Liver (tissue), 9 donors: ENCODE data around the gene ZFYVE1. TPM values are rescaled to one million over a fixed set of nuclear protein-coding genes. Genes with fewer than 3 reads are reported as not detected.

Experiments used
- DNase-seq: peaks from one replicate; pipeline ENCODE4 v3.0.0-alpha.2; 2017; ENCODE audit warnings: low spot score
- H3K27ac ChIP-seq, 2 donors: one replicate each; pipeline ENCODE4 v1.7.0; 2013; ENCODE audit warnings: inconsistent platforms in 2 of 2, low read length in 2 of 2, control low read depth in 1 of 2, low read depth in 1 of 2, mild to moderate bottlenecking in 1 of 2
- H3K27me3 ChIP-seq, 4 donors: one replicate each; pipeline versions ENCODE4 v1.6.1 to v1.7.0; 2013; ENCODE audit warnings: low read length in 3 of 4, inconsistent platforms in 1 of 4, mild to moderate bottlenecking in 1 of 4, moderate library complexity in 1 of 4; ENCODE audit not compliant: control insufficient read depth in 4 of 4, insufficient read depth in 4 of 4
- H3K36me3 ChIP-seq, 4 donors: one replicate each; pipeline versions ENCODE4 v1.6.1 to v1.7.0; 2013; ENCODE audit warnings: low read length in 3 of 4, mild to moderate bottlenecking in 3 of 4, low read depth in 1 of 4, moderate library complexity in 1 of 4; ENCODE audit not compliant: control insufficient read depth in 4 of 4, insufficient read depth in 3 of 4
- H3K4me1 ChIP-seq, 4 donors: one replicate each; pipeline versions ENCODE4 v1.6.1 to v1.7.0; 2013; ENCODE audit warnings: low read length in 3 of 4, mild to moderate bottlenecking in 3 of 4, moderate library complexity in 1 of 4; ENCODE audit not compliant: control insufficient read depth in 4 of 4, insufficient read depth in 4 of 4
- H3K4me3 ChIP-seq, 3 donors: one replicate each; pipeline versions ENCODE4 v1.6.1 to v1.7.0; 2013; ENCODE audit warnings: low read length in 3 of 3, control low read depth in 1 of 3, low read depth in 1 of 3, mild to moderate bottlenecking in 1 of 3
- H3K9ac ChIP-seq, 2 donors: one replicate each; pipeline ENCODE4 v1.7.0; 2013; ENCODE audit warnings: low read length in 2 of 2, mild to moderate bottlenecking in 2 of 2, moderate library complexity in 2 of 2, control low read depth in 1 of 2, low read depth in 1 of 2
- H3K9me3 ChIP-seq, 4 donors: one replicate each; pipeline versions ENCODE4 v1.6.1 to v1.7.0; 2013; ENCODE audit warnings: low read length in 3 of 4; ENCODE audit not compliant: control insufficient read depth in 4 of 4
- EGR1 ChIP-seq, 2 donors: IDR thresholded peaks; 2 replicates each; pipeline ENCODE4 v1.6.1; 2016 to 2018; ENCODE audit warnings: antibody characterized with exemption in 2 of 2, low read depth in 2 of 2
- FOXA1 ChIP-seq: IDR thresholded peaks from 2 replicates; pipeline ENCODE4 v1.6.1; 2016; ENCODE audit warnings: antibody characterized with exemption
- FOXA2 ChIP-seq: IDR thresholded peaks from 2 replicates; pipeline ENCODE4 v1.6.1; 2016; ENCODE audit warnings: antibody characterized with exemption
- GABPA ChIP-seq, 2 donors: IDR thresholded peaks in 1 of 2; conservative IDR thresholded peaks in 1 of 2; 2 replicates each; pipeline ENCODE4 v1.6.1; 2016; ENCODE audit warnings: antibody characterized with exemption in 2 of 2, mild to moderate bottlenecking in 1 of 2, moderate library complexity in 1 of 2
- HNF4G ChIP-seq: IDR thresholded peaks from 2 replicates; pipeline ENCODE4 v1.6.1; 2016; ENCODE audit warnings: antibody characterized with exemption
- JUND ChIP-seq, 2 donors: IDR thresholded peaks; 2 replicates each; pipeline ENCODE4 v1.6.1; 2016; ENCODE audit warnings: antibody characterized with exemption in 2 of 2
- NR2F2 ChIP-seq: IDR thresholded peaks from 2 replicates; pipeline ENCODE4 v1.6.1; 2016; ENCODE audit warnings: antibody characterized with exemption
- REST ChIP-seq: IDR thresholded peaks from 2 replicates; pipeline ENCODE4 v1.6.1; 2016; ENCODE audit warnings: antibody characterized with exemption, mild to moderate bottlenecking
- RXRA ChIP-seq, 2 donors: IDR thresholded peaks; 2 replicates each; pipeline ENCODE4 v1.6.1; 2017 to 2018; ENCODE audit warnings: antibody characterized with exemption in 2 of 2, mild to moderate bottlenecking in 1 of 2
- TAF1 ChIP-seq: conservative IDR thresholded peaks from 2 replicates; pipeline ENCODE4 v1.6.1; 2016; ENCODE audit warnings: antibody characterized with exemption, mild to moderate bottlenecking
- YY1 ChIP-seq: IDR thresholded peaks from 2 replicates; pipeline ENCODE4 v1.6.1; 2016; ENCODE audit warnings: antibody characterized with exemption, mild to moderate bottlenecking
- WGBS: extraction: QIAGEN DNeasy Blood & Tissue Kit; methylation state at CpG from one replicate; pipeline ENCODE4 v1.1.7; 2013; 5-methylcytosine and 5-hydroxymethylcytosine counted together
- polyA plus RNA-seq, 2 donors: library from polyadenylated mRNA; stranded (reverse) in 1 of 2; unstranded in 1 of 2; fragments of 200-250 nt in 1 of 2; fragments of >200 nt in 1 of 2; fragmentation: Nextera tagmentation in 1 of 2; extraction: Ambion mirVana in 1 of 2; gene quantifications; one replicate each; pipeline versions ENCODE4 v1.2.1 to v1.2.3, GENCODE V29; 2013 to 2015
- total RNA-seq, 2 donors: library from RNA; depleted of rRNA; stranded (reverse); fragments of >200 nt; gene quantifications; one replicate each; pipeline ENCODE4 v1.2.3, GENCODE V29; 2014
- TF ChIP-seq, protein P1 (sequence below): IDR thresholded peaks from 2 replicates; pipeline ENCODE4 v1.6.1; 2016; ENCODE audit warnings: antibody characterized with exemption
- TF ChIP-seq, protein P2 (sequence below): fragments of 150-350 bp; IDR thresholded peaks from 2 replicates; pipeline ENCODE4 v1.5.1; 2017; ENCODE audit warnings: improper control_type of control experiment, low read depth, low read length; ENCODE audit not compliant: missing input control
- TF ChIP-seq, protein P3 (sequence below): IDR thresholded peaks from 2 replicates; pipeline ENCODE4 v1.6.1; 2016; ENCODE audit warnings: antibody characterized with exemption
- donor health status: healthy.
- donor health status: healthy.
- donor health status: healthy.
- donor health status: healthy.
- donor health status: healthy.

Gene ZFYVE1
- total and polyA plus RNA-seq, 4 donors = 5.8 to 13.5 (median 7.9) TPM

GRCh38 chr14:73058224-73058921, 31.5 kb upstream of the ZFYVE1 start, which contains the start of gene RBM25 (continued):
- peak; percentile 89 for TF ChIP-seq REST
- TF ChIP-seq HNF4G = peak; percentile 81
- TF ChIP-seq FOXA2 = no peak
- TF ChIP-seq, protein P1, sequence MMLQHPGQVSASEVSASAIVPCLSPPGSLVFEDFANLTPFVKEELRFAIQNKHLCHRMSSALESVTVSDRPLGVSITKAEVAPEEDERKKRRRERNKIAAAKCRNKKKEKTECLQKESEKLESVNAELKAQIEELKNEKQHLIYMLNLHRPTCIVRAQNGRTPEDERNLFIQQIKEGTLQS = peak; percentile 95

DNA sequence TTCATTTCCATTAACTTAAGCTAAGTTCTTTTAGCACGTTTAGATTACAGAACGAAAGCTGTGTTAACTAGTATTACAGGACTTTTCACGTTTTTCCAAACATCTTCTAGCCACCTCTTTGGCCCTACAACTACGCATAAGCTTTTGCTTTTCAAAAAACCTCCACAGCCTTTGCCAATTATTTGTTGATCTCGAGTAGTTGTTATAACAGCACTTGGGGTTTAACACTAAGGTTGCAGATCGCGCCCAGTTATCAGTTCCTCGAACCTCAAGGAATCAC, 31.0 kb upstream of the ZFYVE1 start:
- Histone ChIP-seq H3K27me3 (no peaks in the 10 kb centered on the region), H3K4me1 (peaks cover 7 to 24% (median 13%) of the 10 kb centered on the region in 4 donors), H3K4me3 (peak overlapping the region; percentile 65 to 90 (median 79)), H3K9ac (peak overlapping the region; percentile 52 to 66), H3K36me3 (no peaks in the 10 kb centered on the region), H3K9me3 (no peaks in the 10 kb centered on the region), H3K27ac (peak overlapping the region; percentile 79 to 80)
- TF ChIP-seq NR2F2 (no peak), JUND (IDR thresholded peaks at IDR 0.05) (no peak), RXRA (IDR thresholded peaks at IDR 0.05) (no peak), FOXA1 (no peak), GABPA (IDR thresholded peaks at IDR 0.05 in 1 of 2, conservative IDR thresholded peaks at IDR 0.05 in 1 of 2) (no peak), FOXA2 (no peak), HNF4G (no peak)
- TF ChIP-seq, protein P2, sequence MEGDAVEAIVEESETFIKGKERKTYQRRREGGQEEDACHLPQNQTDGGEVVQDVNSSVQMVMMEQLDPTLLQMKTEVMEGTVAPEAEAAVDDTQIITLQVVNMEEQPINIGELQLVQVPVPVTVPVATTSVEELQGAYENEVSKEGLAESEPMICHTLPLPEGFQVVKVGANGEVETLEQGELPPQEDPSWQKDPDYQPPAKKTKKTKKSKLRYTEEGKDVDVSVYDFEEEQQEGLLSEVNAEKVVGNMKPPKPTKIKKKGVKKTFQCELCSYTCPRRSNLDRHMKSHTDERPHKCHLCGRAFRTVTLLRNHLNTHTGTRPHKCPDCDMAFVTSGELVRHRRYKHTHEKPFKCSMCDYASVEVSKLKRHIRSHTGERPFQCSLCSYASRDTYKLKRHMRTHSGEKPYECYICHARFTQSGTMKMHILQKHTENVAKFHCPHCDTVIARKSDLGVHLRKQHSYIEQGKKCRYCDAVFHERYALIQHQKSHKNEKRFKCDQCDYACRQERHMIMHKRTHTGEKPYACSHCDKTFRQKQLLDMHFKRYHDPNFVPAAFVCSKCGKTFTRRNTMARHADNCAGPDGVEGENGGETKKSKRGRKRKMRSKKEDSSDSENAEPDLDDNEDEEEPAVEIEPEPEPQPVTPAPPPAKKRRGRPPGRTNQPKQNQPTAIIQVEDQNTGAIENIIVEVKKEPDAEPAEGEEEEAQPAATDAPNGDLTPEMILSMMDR = no peak
- TF ChIP-seq, protein P1 = no peak
- TF ChIP-seq, protein P3, sequence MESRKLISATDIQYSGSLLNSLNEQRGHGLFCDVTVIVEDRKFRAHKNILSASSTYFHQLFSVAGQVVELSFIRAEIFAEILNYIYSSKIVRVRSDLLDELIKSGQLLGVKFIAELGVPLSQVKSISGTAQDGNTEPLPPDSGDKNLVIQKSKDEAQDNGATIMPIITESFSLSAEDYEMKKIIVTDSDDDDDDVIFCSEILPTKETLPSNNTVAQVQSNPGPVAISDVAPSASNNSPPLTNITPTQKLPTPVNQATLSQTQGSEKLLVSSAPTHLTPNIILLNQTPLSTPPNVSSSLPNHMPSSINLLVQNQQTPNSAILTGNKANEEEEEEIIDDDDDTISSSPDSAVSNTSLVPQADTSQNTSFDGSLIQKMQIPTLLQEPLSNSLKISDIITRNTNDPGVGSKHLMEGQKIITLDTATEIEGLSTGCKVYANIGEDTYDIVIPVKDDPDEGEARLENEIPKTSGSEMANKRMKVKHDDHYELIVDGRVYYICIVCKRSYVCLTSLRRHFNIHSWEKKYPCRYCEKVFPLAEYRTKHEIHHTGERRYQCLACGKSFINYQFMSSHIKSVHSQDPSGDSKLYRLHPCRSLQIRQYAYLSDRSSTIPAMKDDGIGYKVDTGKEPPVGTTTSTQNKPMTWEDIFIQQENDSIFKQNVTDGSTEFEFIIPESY = no peak
- no peak for DNase-seq
- 3% methylated on average over 8 of the region's 8 CpGs for WGBS

- Histone ChIP-seq H3K9me3 (no peaks in the 10 kb centered on the region), H3K4me1 (peaks cover 3 to 15% (median 6%) of the 10 kb centered on the region in 4 donors)
- TF ChIP-seq GABPA (IDR thresholded peaks at IDR 0.05 in 1 of 2, conservative IDR thresholded peaks at IDR 0.05 in 1 of 2) = no peak
- no peak for TF ChIP-seq NR2F2
- no peak for TF ChIP-seq YY1
- TF ChIP-seq EGR1 (IDR thresholded peaks at IDR 0.05; ENCODE audit: low read depth in 2 of 2) = no peak
- TF ChIP-seq, protein P3 = no peak
- no peak for TF ChIP-seq TAF1
- TF ChIP-seq REST = no peak
- no peak for TF ChIP-seq FOXA1
- no peak for TF ChIP-seq HNF4G
Observed at GRCh38 chr14:73055251-73055650, 28.3 kb upstream of the ZFYVE1 start.

More at GRCh38 chr14:73055251-73055650, 28.3 kb upstream of the ZFYVE1 start:
- Histone ChIP-seq H3K27ac (no peak overlapping the region), H3K36me3 (no peaks in the 10 kb centered on the region), H3K9ac (no peak overlapping the region), H3K4me3 (no peak overlapping the region), H3K27me3 (no peaks in the 10 kb centered on the region)
- WGBS = 94% methylated on average over 1 of the region's 1 CpG
- DNase-seq = no peak
